ENCODE measurements around the gene STUM.
"Not testable (repeated sequence)": the region's sequence is repeated elsewhere in the genome, so short reads cannot be mapped to it uniquely, and the experiment has no call there.

STUM gene

GRCh38 chr1:226634166-226634588 lies 85.6 kb downstream of the STUM start:
- Histone ChIP-seq H3K9me3 (ENCODE audit: low read depth, low read length) (no peaks in the 10 kb centered on the region), H3K36me3 (ENCODE audit: insufficient read depth, low read length) (no peaks in the 10 kb centered on the region), H3K9ac (ENCODE audit: insufficient read length) (no peak overlapping the region), H3K27ac (no peak overlapping the region), H3K4me3 (no peak overlapping the region)
- no peak for DNase-seq (ENCODE audit: low read depth, low spot score)
- TF ChIP-seq FOXP2 (optimal IDR thresholded peaks at IDR 0.05; ENCODE audit: control extremely low read depth, extremely low read length, insufficient read depth) = no peak
- TF ChIP-seq POLR2AphosphoS5 (IDR thresholded peaks at IDR 0.05; ENCODE audit: borderline replicate concordance, low read depth, low read length) = no peak
- TF ChIP-seq EZH2 (IDR thresholded peaks at IDR 0.05) = no peak

- Histone ChIP-seq H3K9ac (ENCODE audit: insufficient read length) (no peak overlapping the region), H3K4me3 (no peak overlapping the region), H3K27ac (no peak overlapping the region), H3K36me3 (ENCODE audit: insufficient read depth, low read length) (no peaks in the 10 kb centered on the region), H3K9me3 (ENCODE audit: low read depth, low read length) (no peaks in the 10 kb centered on the region)
- no peak for DNase-seq (ENCODE audit: low read depth, low spot score)
- TF ChIP-seq POLR2AphosphoS5 (IDR thresholded peaks at IDR 0.05; ENCODE audit: borderline replicate concordance, low read depth, low read length) = no peak
Observed at GRCh38 chr1:226634611-226635246, 86.2 kb downstream of the STUM start.

DNA sequence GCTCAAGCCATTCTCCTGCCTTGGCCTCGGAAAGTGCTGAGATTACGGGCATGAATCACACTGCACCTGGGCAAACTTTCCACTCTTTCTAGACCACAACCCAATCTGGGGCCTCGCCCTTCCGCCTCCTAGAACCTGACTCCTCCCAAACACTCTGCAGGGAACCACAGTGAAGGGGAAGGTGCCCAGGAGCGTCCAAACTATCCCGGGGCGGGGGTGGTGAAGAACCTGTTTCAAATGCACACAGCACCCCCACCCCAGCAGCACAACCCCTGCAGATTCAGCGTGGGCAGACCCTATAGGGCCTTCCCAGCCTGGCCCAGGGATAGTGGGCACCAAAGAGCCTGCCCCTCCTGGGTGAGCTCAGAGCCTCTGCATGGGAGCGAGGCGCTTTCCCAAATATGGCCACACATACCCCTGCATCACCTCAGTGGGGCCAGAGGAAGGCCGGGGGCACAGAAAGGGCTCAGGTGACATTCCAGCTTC lies 86.9 kb downstream of the STUM start:
- H3K4me3 ChIP-seq = no peak overlapping the region

DNA sequence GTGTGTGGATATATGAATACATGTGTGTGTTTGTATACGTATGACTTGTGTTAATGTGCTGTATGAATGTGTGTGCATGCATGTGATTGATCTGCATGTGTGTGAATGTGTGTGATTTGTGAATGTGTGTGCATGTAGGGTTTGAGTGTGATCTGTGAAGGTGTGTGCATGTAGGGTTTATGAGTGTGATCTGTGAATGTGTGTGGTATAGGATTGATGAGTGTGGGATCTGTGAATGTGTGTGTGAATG lies 88.2 kb downstream of the STUM start:
- TF ChIP-seq POLR2AphosphoS5 (IDR thresholded peaks at IDR 0.05; ENCODE audit: borderline replicate concordance, low read depth, low read length) (no peak), EZH2 (IDR thresholded peaks at IDR 0.05) (no peak), FOXP2 (optimal IDR thresholded peaks at IDR 0.05; ENCODE audit: control extremely low read depth, extremely low read length, insufficient read depth) (no peak)
- Histone ChIP-seq H3K4me3 (no peak overlapping the region), H3K27ac (no peak overlapping the region), H3K9me3 (ENCODE audit: low read depth, low read length) (no peaks in the 10 kb centered on the region), H3K36me3 (ENCODE audit: insufficient read depth, low read length) (no peaks in the 10 kb centered on the region), H3K9ac (ENCODE audit: insufficient read length) (no peak overlapping the region)
- no peak for DNase-seq (ENCODE audit: low read depth, low spot score)

More for the DNA sequence above, 86.9 kb downstream of the STUM start:
- no peak for TF ChIP-seq FOXP2 (optimal IDR thresholded peaks at IDR 0.05; ENCODE audit: control extremely low read depth, extremely low read length, insufficient read depth)
- no peak for TF ChIP-seq POLR2AphosphoS5 (IDR thresholded peaks at IDR 0.05; ENCODE audit: borderline replicate concordance, low read depth, low read length)
- no peak for TF ChIP-seq EZH2 (IDR thresholded peaks at IDR 0.05)
- Histone ChIP-seq H3K9me3 (ENCODE audit: low read depth, low read length) (no peaks in the 10 kb centered on the region), H3K27ac (no peak overlapping the region), H3K36me3 (ENCODE audit: insufficient read depth, low read length) (no peaks in the 10 kb centered on the region), H3K9ac (ENCODE audit: insufficient read length) (no peak overlapping the region)
- no peak for DNase-seq (ENCODE audit: low read depth, low spot score)

- Histone ChIP-seq H3K4me3 (no peak overlapping the region), H3K9ac (ENCODE audit: insufficient read length) (no peak overlapping the region), H3K9me3 (ENCODE audit: low read depth, low read length) (no peaks in the 10 kb centered on the region), H3K27ac (no peak overlapping the region), H3K36me3 (ENCODE audit: insufficient read depth, low read length) (no peaks in the 10 kb centered on the region)
- TF ChIP-seq FOXP2 (optimal IDR thresholded peaks at IDR 0.05; ENCODE audit: control extremely low read depth, extremely low read length, insufficient read depth) (no peak), POLR2AphosphoS5 (IDR thresholded peaks at IDR 0.05; ENCODE audit: borderline replicate concordance, low read depth, low read length) (no peak), EZH2 (IDR thresholded peaks at IDR 0.05) (no peak)
- DNase-seq (ENCODE audit: low read depth, low spot score) = no peak
Observed at GRCh38 chr1:226637147-226637935, 88.8 kb downstream of the STUM start.

DNA sequence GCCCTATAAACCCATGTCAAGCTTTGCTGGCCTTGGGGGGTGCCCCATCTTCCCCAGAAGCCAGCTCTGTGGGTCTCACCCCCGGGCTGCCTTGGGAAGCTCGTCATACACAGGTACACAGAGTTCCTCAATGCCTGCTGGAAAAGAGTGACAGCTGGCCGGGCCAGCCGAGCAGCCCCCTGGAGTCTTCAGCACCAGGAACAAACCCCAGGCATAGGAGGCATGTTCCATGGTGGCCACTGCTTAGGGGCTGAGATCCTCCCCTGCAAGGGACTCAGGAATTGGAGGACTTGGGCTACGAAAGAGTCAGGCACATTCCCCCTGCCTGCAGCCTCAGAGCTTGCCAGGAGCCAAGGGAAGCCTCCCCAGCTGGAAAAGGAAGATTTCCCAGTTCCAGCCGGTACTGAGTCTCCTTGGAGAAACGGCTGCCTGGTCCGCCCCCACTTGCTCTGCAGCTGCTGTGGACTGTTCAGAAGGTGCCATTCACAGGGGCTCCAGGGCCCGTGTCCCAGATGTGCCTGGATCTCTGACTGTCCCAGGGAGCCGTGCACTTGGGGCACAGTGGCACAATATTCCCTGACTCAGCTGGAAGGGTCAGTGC lies 89.5 kb downstream of the STUM start:
- Histone ChIP-seq H3K27ac (no peak overlapping the region), H3K4me3 (no peak overlapping the region), H3K9me3 (ENCODE audit: low read depth, low read length) (no peaks in the 10 kb centered on the region), H3K9ac (ENCODE audit: insufficient read length) (no peak overlapping the region), H3K36me3 (ENCODE audit: insufficient read depth, low read length) (no peaks in the 10 kb centered on the region)
- DNase-seq (ENCODE audit: low read depth, low spot score) = no peak
- TF ChIP-seq FOXP2 (optimal IDR thresholded peaks at IDR 0.05; ENCODE audit: control extremely low read depth, extremely low read length, insufficient read depth) (no peak), POLR2AphosphoS5 (IDR thresholded peaks at IDR 0.05; ENCODE audit: borderline replicate concordance, low read depth, low read length) (no peak), EZH2 (IDR thresholded peaks at IDR 0.05) (no peak)

GRCh38 chr1:226638608-226639007 lies 90.0 kb downstream of the STUM start:
- Histone ChIP-seq H3K9ac (ENCODE audit: insufficient read length) (no peak overlapping the region), H3K27ac (no peak overlapping the region), H3K4me3 (no peak overlapping the region), H3K36me3 (ENCODE audit: insufficient read depth, low read length) (no peaks in the 10 kb centered on the region), H3K9me3 (ENCODE audit: low read depth, low read length) (no peaks in the 10 kb centered on the region)
- no peak for TF ChIP-seq EZH2 (IDR thresholded peaks at IDR 0.05)
- no peak for TF ChIP-seq POLR2AphosphoS5 (IDR thresholded peaks at IDR 0.05; ENCODE audit: borderline replicate concordance, low read depth, low read length)
- TF ChIP-seq FOXP2 (optimal IDR thresholded peaks at IDR 0.05; ENCODE audit: control extremely low read depth, extremely low read length, insufficient read depth) = no peak
- no peak for DNase-seq (ENCODE audit: low read depth, low spot score)

- not testable (repeated sequence) for H3K4me3 ChIP-seq; H3K9me3 ChIP-seq (ENCODE audit: low read depth, low read length); H3K27ac ChIP-seq; DNase-seq (ENCODE audit: low read depth, low spot score); H3K9ac ChIP-seq (ENCODE audit: insufficient read length); H3K36me3 ChIP-seq (ENCODE audit: insufficient read depth, low read length)
Observed at GRCh38 chr1:226639206-226639605, 90.6 kb downstream of the STUM start.
